ENCODE measurements around the gene TWSG1. TPM values are rescaled to one million over a fixed set of nuclear protein-coding genes. Genes with fewer than 3 reads are reported as not detected.

Gene TWSG1
- total RNA-seq, 4 donors from 2014 or later, result 112 to 173 (median 118) TPM

- H3K4me3 ChIP-seq, result no peak overlapping the region
- TF ChIP-seq CTCF (IDR thresholded peaks at IDR 0.05), result no peak
- TF ChIP-seq EP300 (IDR thresholded peaks at IDR 0.05), result no peak
- no peak for TF ChIP-seq POLR2AphosphoS5 (IDR thresholded peaks at IDR 0.05)
- no peak for TF ChIP-seq POLR2A (IDR thresholded peaks at IDR 0.05)
- no peaks in the 10 kb centered on the region for H3K4me1 ChIP-seq
- H3K9me3 ChIP-seq, result peaks cover 0 to 9% (median 0%) of the 10 kb centered on the region in 3 donors
- no peaks in the 10 kb centered on the region for H3K36me3 ChIP-seq
- ATAC-seq, result no peak
- 0 to 44% methylated on average over 2 to 3 of the region's 3 CpGs for WGBS, 2 donors (ENCODE audit: low coverage in 1 of 2)
- no peak overlapping the region for H3K27ac ChIP-seq
- H3K27me3 ChIP-seq, result no peaks in the 10 kb centered on the region
Measured at GRCh38 chr18:9323750-9324445, 10.7 kb upstream of the TWSG1 start.

GRCh38 chr18:9325716-9326115, 8.9 kb upstream of the TWSG1 start:
- H3K36me3 ChIP-seq, result no peaks in the 10 kb centered on the region
- ATAC-seq, result no peak
- WGBS, 2 donors (ENCODE audit: low coverage in 1 of 2), result 44 to 68% methylated on average over 2 of the region's 2 CpGs
- TF ChIP-seq POLR2AphosphoS5 (IDR thresholded peaks at IDR 0.05) (no peak), EP300 (IDR thresholded peaks at IDR 0.05) (no peak), POLR2A (IDR thresholded peaks at IDR 0.05) (no peak), CTCF (IDR thresholded peaks at IDR 0.05) (no peak)
- no peak overlapping the region for H3K27ac ChIP-seq
- no peaks in the 10 kb centered on the region for H3K4me1 ChIP-seq
- H3K9me3 ChIP-seq, result peaks cover 0 to 9% (median 0%) of the 10 kb centered on the region in 3 donors
- no peak overlapping the region for H3K4me3 ChIP-seq
- H3K27me3 ChIP-seq, result no peaks in the 10 kb centered on the region

DNA sequence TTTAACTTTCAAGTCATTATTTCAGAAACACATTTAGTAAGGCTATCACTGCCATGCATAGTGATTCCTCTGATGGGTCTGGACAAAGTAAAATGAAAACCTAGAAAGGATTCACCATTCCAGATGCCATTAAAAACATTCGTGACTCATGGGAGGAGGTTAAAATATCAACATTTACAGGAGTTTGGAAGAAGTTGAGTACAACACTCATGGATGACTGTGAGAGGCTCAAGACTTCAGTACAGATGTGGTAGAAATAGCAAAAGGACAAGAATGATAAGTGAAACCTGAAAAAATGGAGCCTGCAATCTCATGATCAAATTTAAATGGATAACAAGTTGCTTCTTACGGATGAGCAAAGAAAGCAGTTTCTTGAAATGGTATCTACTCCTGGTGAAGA, 5.8 kb upstream of the TWSG1 start:
- no peak for ATAC-seq
- peaks cover 0 to 6% (median 0%) of the 10 kb centered on the region in 3 donors for H3K4me1 ChIP-seq
- H3K27ac ChIP-seq, result no peak overlapping the region
- H3K9me3 ChIP-seq, result peaks cover 0 to 9% (median 0%) of the 10 kb centered on the region in 3 donors
- H3K36me3 ChIP-seq, result no peaks in the 10 kb centered on the region
- H3K27me3 ChIP-seq, result no peaks in the 10 kb centered on the region
- 96 to 100% methylated on average over 1 to 2 of the region's 2 CpGs for WGBS, 2 donors (ENCODE audit: low coverage in 1 of 2)
- no peak overlapping the region for H3K4me3 ChIP-seq
- TF ChIP-seq POLR2A (IDR thresholded peaks at IDR 0.05), result no peak
- no peak for TF ChIP-seq POLR2AphosphoS5 (IDR thresholded peaks at IDR 0.05)
- TF ChIP-seq CTCF (IDR thresholded peaks at IDR 0.05), result no peak
- no peak for TF ChIP-seq EP300 (IDR thresholded peaks at IDR 0.05)

- Histone ChIP-seq H3K9me3 (peaks cover 0 to 9% (median 0%) of the 10 kb centered on the region in 3 donors), H3K4me1 (peaks cover 0 to 9% (median 0%) of the 10 kb centered on the region in 3 donors), H3K4me3 (no peak overlapping the region), H3K27ac (no peak overlapping the region), H3K27me3 (no peaks in the 10 kb centered on the region), H3K36me3 (no peaks in the 10 kb centered on the region)
- TF ChIP-seq EP300 (IDR thresholded peaks at IDR 0.05) (no peak), CTCF (IDR thresholded peaks at IDR 0.05) (no peak), POLR2A (IDR thresholded peaks at IDR 0.05) (no peak), POLR2AphosphoS5 (IDR thresholded peaks at IDR 0.05) (no peak)
- WGBS, 2 donors (ENCODE audit: low coverage in 1 of 2), result 67 to 75% methylated on average over 1 of the region's 1 CpG
- ATAC-seq, result no peak
Measured at GRCh38 chr18:9329471-9329870, 5.1 kb upstream of the TWSG1 start.

GRCh38 chr18:9330419-9330818, 4.2 kb upstream of the TWSG1 start:
- Histone ChIP-seq H3K36me3 (no peaks in the 10 kb centered on the region), H3K27ac (no peak overlapping the region), H3K27me3 (no peaks in the 10 kb centered on the region), H3K4me3 (no peak overlapping the region), H3K4me1 (peaks cover 0 to 11% (median 0%) of the 10 kb centered on the region in 3 donors), H3K9me3 (peaks cover 0 to 9% (median 0%) of the 10 kb centered on the region in 3 donors)
- WGBS, 2 donors (ENCODE audit: low coverage in 1 of 2), result no CpG with 5 or more reads among the region's 3 CpGs
- TF ChIP-seq CTCF (IDR thresholded peaks at IDR 0.05), result no peak
- no peak for TF ChIP-seq EP300 (IDR thresholded peaks at IDR 0.05)
- no peak for TF ChIP-seq POLR2AphosphoS5 (IDR thresholded peaks at IDR 0.05)
- no peak for TF ChIP-seq POLR2A (IDR thresholded peaks at IDR 0.05)
- no peak for ATAC-seq

Data from gastroesophageal sphincter (tissue), 4 donors.